ENCODE results near the gene PLSCR5.

GRCh38 chr3:146640361-146640760 lies 35.2 kb upstream of the PLSCR5 start:
- no peak for TF ChIP-seq GATA3 (IDR thresholded peaks at IDR 0.05; ENCODE audit: low read depth, low read length)
- TF ChIP-seq GATA2 (IDR thresholded peaks at IDR 0.05; ENCODE audit: low read depth, low read length) = no peak

All from SH-SY5Y (cell line).